ENCODE data around the gene CPA1. TPM values are rescaled to one million over a fixed set of nuclear protein-coding genes. Genes with fewer than 3 reads are reported as not detected.

Gene CPA1
- total RNA-seq, 1 experiment from 2014 or later, result not detected

DNA sequence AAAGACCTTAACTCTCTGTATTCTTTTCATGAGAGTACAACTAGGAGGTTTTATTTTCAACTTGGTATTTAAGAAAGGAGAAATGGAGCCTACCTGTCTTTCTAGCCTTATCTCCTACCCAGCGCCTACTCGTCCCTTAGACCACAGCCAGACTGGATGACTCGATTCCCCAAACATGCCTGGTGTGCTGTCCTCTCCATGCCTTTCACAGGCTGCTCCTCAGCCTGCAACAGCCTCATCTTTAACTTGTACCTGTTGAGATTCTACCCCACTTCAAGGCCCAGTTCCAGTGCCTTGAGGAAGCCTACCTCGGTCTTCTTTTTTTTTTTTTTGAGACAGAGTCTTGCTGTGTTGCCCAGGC, 29.4 kb downstream of the CPA1 start:
- Histone ChIP-seq H3K23me2 (ENCODE audit: insufficient read length, low read depth, low read length, poor library complexity, severe bottlenecking) (no peaks in the 10 kb centered on the region), H2BK5ac (ENCODE audit: insufficient read length, low read length) (no peak overlapping the region), H2BK15ac (ENCODE audit: low read depth, low read length) (no peak overlapping the region), H3K18ac (ENCODE audit: insufficient read length, low read depth, low read length) (no peak overlapping the region), H3K27me3 (ENCODE audit: insufficient read depth, low read length) (no peaks in the 10 kb centered on the region), H3K79me1 (ENCODE audit: insufficient read depth, low read depth, low read length, poor library complexity, severe bottlenecking) (no peaks in the 10 kb centered on the region), H2BK12ac (ENCODE audit: insufficient read length, low read depth, low read length) (no peak overlapping the region), H3K79me2 (ENCODE audit: insufficient read depth, low read length) (no peaks in the 10 kb centered on the region), H4K5ac (ENCODE audit: insufficient read length, low read depth, low read length) (no peak overlapping the region), H4K20me1 (ENCODE audit: control insufficient read depth, insufficient read depth, insufficient read length) (no peaks in the 10 kb centered on the region), H3K27ac (ENCODE audit: insufficient read length, low read depth, low read length) (no peak overlapping the region), H3K14ac (ENCODE audit: insufficient read depth, low read length) (no peak overlapping the region), H3K4me1 (ENCODE audit: insufficient read depth, low read length) (no peaks in the 10 kb centered on the region), H4K91ac (ENCODE audit: insufficient read length, low read depth, low read length) (no peak overlapping the region), H2AFZ (ENCODE audit: low read length) (no peak overlapping the region), H3T11ph (ENCODE audit: low read length) (no peak overlapping the region), H3K23ac (ENCODE audit: insufficient read length, low read depth, low read length) (no peak overlapping the region), H3K4me2 (ENCODE audit: insufficient read depth, insufficient read length, low read length) (no peak overlapping the region), H2BK120ac (ENCODE audit: low read depth, low read length, poor library complexity, severe bottlenecking) (no peak overlapping the region), H3K9me3 (ENCODE audit: control insufficient read depth, low read depth, low read length) (no peaks in the 10 kb centered on the region), H3K4ac (ENCODE audit: low read depth, low read length) (no peak overlapping the region), H3K56ac (ENCODE audit: insufficient read length, low read depth, low read length) (no peak overlapping the region), H3K9ac (ENCODE audit: extremely low read depth, insufficient read length, low read length) (no peak overlapping the region), H2AK5ac (ENCODE audit: insufficient read length, low read length) (no peak overlapping the region), H4K8ac (replicated peaks; ENCODE audit: insufficient read length, low read depth, low read length) (no peak overlapping the region), H2BK20ac (ENCODE audit: low read depth, low read length, poor library complexity, severe bottlenecking) (no peak overlapping the region)
- TF ChIP-seq, protein P1, sequence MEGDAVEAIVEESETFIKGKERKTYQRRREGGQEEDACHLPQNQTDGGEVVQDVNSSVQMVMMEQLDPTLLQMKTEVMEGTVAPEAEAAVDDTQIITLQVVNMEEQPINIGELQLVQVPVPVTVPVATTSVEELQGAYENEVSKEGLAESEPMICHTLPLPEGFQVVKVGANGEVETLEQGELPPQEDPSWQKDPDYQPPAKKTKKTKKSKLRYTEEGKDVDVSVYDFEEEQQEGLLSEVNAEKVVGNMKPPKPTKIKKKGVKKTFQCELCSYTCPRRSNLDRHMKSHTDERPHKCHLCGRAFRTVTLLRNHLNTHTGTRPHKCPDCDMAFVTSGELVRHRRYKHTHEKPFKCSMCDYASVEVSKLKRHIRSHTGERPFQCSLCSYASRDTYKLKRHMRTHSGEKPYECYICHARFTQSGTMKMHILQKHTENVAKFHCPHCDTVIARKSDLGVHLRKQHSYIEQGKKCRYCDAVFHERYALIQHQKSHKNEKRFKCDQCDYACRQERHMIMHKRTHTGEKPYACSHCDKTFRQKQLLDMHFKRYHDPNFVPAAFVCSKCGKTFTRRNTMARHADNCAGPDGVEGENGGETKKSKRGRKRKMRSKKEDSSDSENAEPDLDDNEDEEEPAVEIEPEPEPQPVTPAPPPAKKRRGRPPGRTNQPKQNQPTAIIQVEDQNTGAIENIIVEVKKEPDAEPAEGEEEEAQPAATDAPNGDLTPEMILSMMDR (conservative IDR thresholded peaks at IDR 0.05), result no peak
- peaks cover 0 to 3% (median 0%) of the 10 kb centered on the region in 3 experiments; a peak in 3 of 7 replicates for H3K36me3 Mint-ChIP-seq (ENCODE audit: insufficient read depth in 1 of 3, low read depth in 3 of 3)
- no peaks in the 10 kb centered on the region for H3K4me1 Mint-ChIP-seq
- H3K9me3 Mint-ChIP-seq, result no peaks in the 10 kb centered on the region
- no peak overlapping the region for H3K4me3 Mint-ChIP-seq
- no peak overlapping the region for H3K27ac Mint-ChIP-seq
- no peak for DNase-seq
- WGBS (ENCODE audit: extremely low coverage, insufficient read length, low lambda C conversion rate), result no CpG with 5 or more reads among the region's 4 CpGs
- no peaks in the 10 kb centered on the region for H3K27me3 Mint-ChIP-seq (ENCODE audit: low read depth)
